ENCODE data around the gene UBE2I.

GRCh38 chr16:1261131-1261892 is 48.1 kb upstream of the UBE2I start:
- no peak for TF ChIP-seq CTCF (conservative IDR thresholded peaks at IDR 0.05; ENCODE audit: low read depth, low read length)
- no peak for TF ChIP-seq POLR2A (IDR thresholded peaks at IDR 0.05; ENCODE audit: low read depth, low read length)
- TF ChIP-seq MAZ (IDR thresholded peaks at IDR 0.05; ENCODE audit: borderline replicate concordance, low read depth, low read length) = no peak
- TF ChIP-seq BHLHE40 (IDR thresholded peaks at IDR 0.05; ENCODE audit: low read depth, low read length) = no peak
- no peak for TF ChIP-seq CEBPB (IDR thresholded peaks at IDR 0.05; ENCODE audit: low read depth, low read length)
